Colonic mucosa (tissue), 4 donors: Measurements from ENCODE around the gene FMR1NB. TPM values are rescaled to one million over a fixed set of nuclear protein-coding genes. Genes with fewer than 3 reads are reported as not detected.

Experiments used
- DNase-seq: peaks from one replicate; pipeline ENCODE4 v3.0.0-alpha.2; 2020
- H3K27ac ChIP-seq: fragments of 200-600 bp; one replicate; pipeline ENCODE4 v1.8.0; 2021
- H3K27me3 ChIP-seq: fragments of 200-600 bp; one replicate; pipeline ENCODE4 v1.8.0; 2021
- H3K36me3 ChIP-seq: fragments of 200-600 bp; one replicate; pipeline ENCODE4 v1.8.0; 2021
- H3K4me1 ChIP-seq: fragments of 200-600 bp; one replicate; pipeline ENCODE4 v1.8.0; 2021; ENCODE audit warnings: mild to moderate bottlenecking
- H3K4me3 ChIP-seq: fragments of 200-600 bp; one replicate; pipeline ENCODE4 v1.8.0; 2021
- H3K9ac ChIP-seq, 2 donors: one replicate each; pipeline ENCODE4 v1.7.0; 2013; ENCODE audit warnings: control low read depth in 2 of 2, low read depth in 2 of 2, low read length in 2 of 2
- H3K9me3 ChIP-seq: fragments of 200-600 bp; one replicate; pipeline ENCODE4 v1.8.0; 2021
- intact Hi-C: fragments of 100-400 bp; cut with DNase I; formaldehyde crosslinking; loops from one replicate; pipeline ENCODE4 v1.14.1; 2022
- total RNA-seq, 2 donors: library from RNA; stranded (reverse); fragmentation: NEBNext Ultra II Directional in 1 of 2; extraction: Animal tissue kit (Norgen Biotek cat#: 25700) in 1 of 2; gene quantifications; one replicate each; pipeline ENCODE4 v1.2.1, GENCODE V29; 2021
- TF ChIP-seq, protein P1 (sequence below): fragments of 200-600 bp; IDR thresholded peaks from one replicate; pipeline ENCODE4 v1.8.0; 2022; ENCODE audit warnings: antibody characterized with exemption, mild to moderate bottlenecking
- donor health status: healthy.
- donor health status: DM: no; HTN: no; CAD: no.
- donor health status: DM: no; HTN: no; CAD: no.

Gene FMR1NB
- total RNA-seq, 2 donors from 2014 or later: 0.25 TPM; not detected in 1

DNA sequence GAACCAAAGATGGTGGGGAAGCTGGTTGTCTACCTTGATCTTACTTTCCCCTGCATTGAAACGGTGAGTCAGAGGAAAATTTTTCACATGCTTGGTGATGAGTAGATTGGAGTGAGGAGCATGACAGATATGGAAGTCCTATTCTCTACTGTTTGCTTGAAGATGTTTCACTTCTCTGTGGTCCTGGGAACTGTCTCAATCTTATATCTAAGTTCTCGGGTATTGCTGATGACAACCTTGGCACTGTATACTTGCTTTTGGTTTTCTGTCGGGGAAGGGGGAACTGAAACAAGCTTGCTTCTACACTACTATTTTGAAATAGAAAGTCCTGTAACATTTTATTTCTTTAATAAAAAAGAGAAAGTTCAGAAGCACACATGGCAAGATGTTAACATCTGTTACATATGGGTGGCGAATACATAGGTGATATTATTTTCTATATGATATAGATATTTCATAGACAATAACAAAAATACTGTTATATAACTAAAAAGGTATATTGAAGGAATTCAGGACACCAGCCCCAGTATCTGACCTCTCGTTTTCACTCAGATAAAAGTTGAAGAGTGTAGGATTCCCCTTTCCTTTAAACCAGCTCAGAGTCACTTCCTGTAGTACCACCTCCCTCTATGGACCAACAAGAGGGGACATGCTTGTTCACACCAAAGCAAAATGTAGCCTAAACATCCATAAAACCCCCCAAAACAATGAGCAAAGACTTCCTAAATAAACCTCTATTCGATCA, 88.8 kb downstream of the FMR1NB start:
- Histone ChIP-seq H3K4me1 (no peaks in the 10 kb centered on the region), H3K9me3 (no peaks in the 10 kb centered on the region)
- intact Hi-C loops: no loop called here

DNA sequence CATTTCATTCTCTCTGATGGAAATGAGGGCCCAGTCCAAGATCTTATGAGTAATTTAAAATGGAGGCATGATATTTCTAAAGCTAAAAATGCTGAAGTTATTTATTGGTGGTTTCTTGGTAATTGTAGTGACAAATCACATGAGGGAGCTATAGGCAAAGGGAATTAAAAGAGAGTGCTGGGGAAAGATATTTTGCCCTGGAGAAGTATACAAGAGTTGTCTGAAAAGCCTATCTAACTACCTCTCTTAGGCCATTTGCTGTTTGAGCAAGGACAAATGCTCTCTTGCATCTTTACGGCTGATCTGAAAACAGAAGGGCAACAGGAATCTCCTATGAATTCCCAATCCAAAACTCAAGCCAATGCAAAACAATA, 89.4 kb downstream of the FMR1NB start:
- H3K4me3 ChIP-seq: no peak overlapping the region
- H3K4me1 ChIP-seq: no peaks in the 10 kb centered on the region
- H3K27me3 ChIP-seq: no peaks in the 10 kb centered on the region
- TF ChIP-seq, protein P1, sequence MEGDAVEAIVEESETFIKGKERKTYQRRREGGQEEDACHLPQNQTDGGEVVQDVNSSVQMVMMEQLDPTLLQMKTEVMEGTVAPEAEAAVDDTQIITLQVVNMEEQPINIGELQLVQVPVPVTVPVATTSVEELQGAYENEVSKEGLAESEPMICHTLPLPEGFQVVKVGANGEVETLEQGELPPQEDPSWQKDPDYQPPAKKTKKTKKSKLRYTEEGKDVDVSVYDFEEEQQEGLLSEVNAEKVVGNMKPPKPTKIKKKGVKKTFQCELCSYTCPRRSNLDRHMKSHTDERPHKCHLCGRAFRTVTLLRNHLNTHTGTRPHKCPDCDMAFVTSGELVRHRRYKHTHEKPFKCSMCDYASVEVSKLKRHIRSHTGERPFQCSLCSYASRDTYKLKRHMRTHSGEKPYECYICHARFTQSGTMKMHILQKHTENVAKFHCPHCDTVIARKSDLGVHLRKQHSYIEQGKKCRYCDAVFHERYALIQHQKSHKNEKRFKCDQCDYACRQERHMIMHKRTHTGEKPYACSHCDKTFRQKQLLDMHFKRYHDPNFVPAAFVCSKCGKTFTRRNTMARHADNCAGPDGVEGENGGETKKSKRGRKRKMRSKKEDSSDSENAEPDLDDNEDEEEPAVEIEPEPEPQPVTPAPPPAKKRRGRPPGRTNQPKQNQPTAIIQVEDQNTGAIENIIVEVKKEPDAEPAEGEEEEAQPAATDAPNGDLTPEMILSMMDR: no peak
- no peak overlapping the region for H3K27ac ChIP-seq
- intact Hi-C loops: no loop called here
- DNase-seq: no peak
- no peaks in the 10 kb centered on the region for H3K36me3 ChIP-seq
- no peaks in the 10 kb centered on the region for H3K9me3 ChIP-seq
- no peak overlapping the region for H3K9ac ChIP-seq

More for the DNA sequence above, 88.8 kb downstream of the FMR1NB start:
- Histone ChIP-seq H3K4me3 (no peak overlapping the region), H3K27me3 (no peaks in the 10 kb centered on the region), H3K27ac (no peak overlapping the region), H3K36me3 (no peaks in the 10 kb centered on the region), H3K9ac (no peak overlapping the region)
- TF ChIP-seq, protein P1: no peak
- no peak for DNase-seq

Other genes starting within 250 kb of the FMR1NB start
- gene FMR1, start 69.4 kb upstream of the FMR1NB start, total RNA-seq: 10 to 100 TPM; 39.3 to 45.0 TPM